VCaP (cell line): ENCODE results near the gene NCKAP5.

Source experiments
- H3K27ac ChIP-seq: fragments of 450-650 bp; 2 replicates; pipeline ENCODE4 v1.5.1; 2017
- CTCF ChIP-seq: fragments of 450-650 bp; conservative IDR thresholded peaks from 2 replicates; pipeline ENCODE4 v1.5.1; 2017; ENCODE audit warnings: mild to moderate bottlenecking, moderate library complexity

The NCKAP5 gene

GRCh38 chr2:132627536-132627935 is 940.7 kb downstream of the NCKAP5 start:
- TF ChIP-seq CTCF = no peak

GRCh38 chr2:132623096-132623839 is 945.0 kb downstream of the NCKAP5 start:
- no peak for TF ChIP-seq CTCF
- H3K27ac ChIP-seq = no peak overlapping the region

More at GRCh38 chr2:132627536-132627935, 940.7 kb downstream of the NCKAP5 start:
- H3K27ac ChIP-seq = no peak overlapping the region
